NCI-H2171 (cell line): ENCODE measurements around the gene PCNX4.
A peak's percentile ranks its signal among the peaks of the same experiment; 100 is the strongest.

ENCODE experiments used
- DNase-seq: peaks from one replicate; lab custom pipeline; 2025; lab: John Stamatoyannopoulos, UW

PCNX4 gene

GRCh38 chr14:60102389-60102788 is 10.7 kb downstream of the PCNX4 start:
- DNase-seq, result no peak

- no peak for DNase-seq
Observed at GRCh38 chr14:60106339-60106738, 14.6 kb downstream of the PCNX4 start.

GRCh38 chr14:60107477-60107876 is 15.8 kb downstream of the PCNX4 start:
- no peak for DNase-seq

- DNase-seq, result no peak
Observed at GRCh38 chr14:60111732-60112131, 20.0 kb downstream of the PCNX4 start.

GRCh38 chr14:60114881-60115280 is 23.2 kb downstream of the PCNX4 start:
- DNase-seq, result no peak

GRCh38 chr14:60116181-60116580 is 24.5 kb downstream of the PCNX4 start:
- no peak for DNase-seq

- no peak for DNase-seq
Observed at GRCh38 chr14:60125918-60126317, 34.2 kb downstream of the PCNX4 start.

- no peak for DNase-seq
Observed at GRCh38 chr14:60133487-60133886, 41.8 kb downstream of the PCNX4 start.

GRCh38 chr14:60134702-60135101 is 43.0 kb downstream of the PCNX4 start:
- no peak for DNase-seq

- peak; percentile 81 for DNase-seq
Observed at GRCh38 chr14:60151715-60152114, 60.0 kb downstream of the PCNX4 start.

- no peak for DNase-seq
Observed at GRCh38 chr14:60153991-60154390, 62.3 kb downstream of the PCNX4 start.

- no peak for DNase-seq
Observed at GRCh38 chr14:60154671-60155070, 62.9 kb downstream of the PCNX4 start.

- no peak for DNase-seq
Observed at GRCh38 chr14:60160422-60160821, 68.7 kb downstream of the PCNX4 start.

GRCh38 chr14:60161196-60162107 is 69.7 kb downstream of the PCNX4 start:
- DNase-seq, result peak; percentile 85

- no peak for DNase-seq
Observed at GRCh38 chr14:60163693-60164092, 72.0 kb downstream of the PCNX4 start.

GRCh38 chr14:60164404-60164711 is 72.6 kb downstream of the PCNX4 start:
- DNase-seq, result no peak

GRCh38 chr14:60164712-60165546 is 73.2 kb downstream of the PCNX4 start, which contains the start of gene DHRS7:
Gene DHRS7 (minus strand): TSS chr14:60165398. CDS start chr14:60165309, 89 bp downstream.
- DNase-seq, result peak; percentile 56

- no peak for DNase-seq
Observed at GRCh38 chr14:60165547-60165876, 73.8 kb downstream of the PCNX4 start.

- no peak for DNase-seq
Observed at GRCh38 chr14:60166142-60166541, 74.4 kb downstream of the PCNX4 start.

GRCh38 chr14:60169722-60170121 is 78.0 kb downstream of the PCNX4 start:
- DNase-seq, result no peak

GRCh38 chr14:60170948-60171347 is 79.2 kb downstream of the PCNX4 start:
- DNase-seq, result no peak

- no peak for DNase-seq
Observed at GRCh38 chr14:60171690-60172089, 80.0 kb downstream of the PCNX4 start.
